Neural cell (in vitro differentiated cells): ENCODE data around the gene SPACA5. TPM values are rescaled to one million over a fixed set of nuclear protein-coding genes. Genes with fewer than 3 reads are reported as not detected.

Source experiments
- polyA plus RNA-seq: library from polyadenylated mRNA; depleted of rRNA; stranded (reverse); fragments of >200 nt; gene quantifications from 2 replicates; pipeline ENCODE4 v1.2.3, GENCODE V29; 2014

Gene SPACA5
- polyA plus RNA-seq, 1 donor from 2014 or later = not detected

Other genes with a start within 250 kb of the SPACA5 start
- 7.0 and 7.7 TPM in 2 replicates for gene ZNF81, start 170.1 kb upstream of the SPACA5 start, polyA plus RNA-seq
- 12.2 and 12.5 TPM in 2 replicates for gene ZNF182, start 3.0 kb upstream of the SPACA5 start, polyA plus RNA-seq
- gene ZNF630, start 64.7 kb downstream of the SPACA5 start, polyA plus RNA-seq = 1.5 and 2.3 TPM in 2 replicates
- gene SPACA5B, start 123.6 kb downstream of the SPACA5 start, polyA plus RNA-seq = not detected in 2 replicates
- gene SSX5, start 189.8 kb downstream of the SPACA5 start, polyA plus RNA-seq = not detected in 2 replicates
- not detected in 2 replicates for gene SSX1, start 248.4 kb downstream of the SPACA5 start, polyA plus RNA-seq